Stimulated activated CD4-positive, alpha-beta T cell treated with anti-CD3 and anti-CD28 coated beads, Interleukin-4, amount 100 ng/mL, for 24 hours (primary cell): ENCODE measurements around the gene TBCD.
"Not testable (repeated sequence)": the region's sequence is repeated elsewhere in the genome, so short reads cannot be mapped to it uniquely, and the experiment has no call there.

Source experiments
- DNase-seq: peaks from one replicate; pipeline ENCODE4 v3.0.0-alpha.2; 2020

The TBCD gene

DNA sequence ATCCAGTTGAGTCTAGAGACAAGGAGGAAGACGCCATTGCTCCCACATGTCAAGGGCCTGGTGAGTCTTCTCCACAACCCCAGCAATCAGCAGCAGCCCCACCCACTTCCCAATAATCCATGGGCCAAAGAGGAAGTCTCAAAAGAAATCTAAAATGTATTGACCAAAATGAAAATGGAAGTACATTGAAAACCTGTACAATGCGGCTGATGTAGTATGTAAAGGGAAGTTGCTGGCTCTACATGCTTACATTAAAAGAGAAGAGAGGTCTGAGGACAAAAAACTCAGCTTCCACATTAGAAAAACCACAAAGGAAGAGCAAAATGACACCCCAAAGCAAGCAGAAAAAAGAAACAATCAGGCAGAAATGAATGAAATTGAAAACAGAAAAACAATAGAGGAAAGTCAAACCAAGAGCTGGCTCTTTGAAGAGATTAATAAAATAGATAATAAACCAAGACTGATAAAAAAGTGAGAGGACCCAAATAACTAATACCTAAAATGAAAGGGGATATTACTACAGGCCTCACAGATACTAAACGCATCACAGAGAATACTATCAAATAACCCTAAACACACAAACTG lies 227.0 kb downstream of the TBCD start:
- no peak for DNase-seq

DNA sequence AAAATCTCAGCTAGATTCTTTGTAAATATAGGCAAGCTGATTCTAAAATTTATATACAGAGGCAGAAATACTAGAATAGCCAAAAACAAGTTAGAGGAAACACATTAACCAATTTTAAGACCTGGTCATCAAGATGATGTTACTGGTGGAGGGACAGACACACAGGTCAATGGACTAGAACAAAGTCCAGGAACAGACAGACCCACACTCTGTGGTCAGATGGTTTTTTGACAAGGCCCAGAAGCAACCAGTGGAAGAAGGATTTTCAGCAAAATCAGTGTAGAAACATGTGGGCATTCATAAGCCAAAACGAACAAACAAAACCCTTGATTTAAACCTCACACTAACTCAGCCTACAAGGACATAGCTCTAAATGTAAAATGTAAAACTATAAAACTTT lies 227.9 kb downstream of the TBCD start:
- no peak for DNase-seq

DNA sequence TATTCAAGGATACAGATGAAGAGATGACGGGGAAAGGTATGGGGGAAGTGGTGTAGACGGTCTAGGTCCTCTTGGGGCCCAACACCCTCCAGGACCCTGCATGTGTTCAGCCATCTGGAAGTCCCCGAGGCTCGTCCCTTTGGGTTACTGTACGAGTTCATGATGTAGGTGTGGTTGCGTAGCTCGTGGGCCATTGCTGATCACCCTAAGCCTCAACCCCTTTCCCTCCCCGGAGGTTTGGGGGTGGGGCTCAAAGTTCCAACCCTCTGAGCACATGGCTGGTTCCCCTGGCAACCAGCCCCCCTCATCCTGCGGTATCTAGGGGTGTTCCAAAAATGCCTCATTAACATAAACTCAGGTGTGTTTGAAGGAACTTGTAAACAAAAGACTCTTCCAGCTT lies 228.8 kb downstream of the TBCD start:
- DNase-seq, result no peak

DNA sequence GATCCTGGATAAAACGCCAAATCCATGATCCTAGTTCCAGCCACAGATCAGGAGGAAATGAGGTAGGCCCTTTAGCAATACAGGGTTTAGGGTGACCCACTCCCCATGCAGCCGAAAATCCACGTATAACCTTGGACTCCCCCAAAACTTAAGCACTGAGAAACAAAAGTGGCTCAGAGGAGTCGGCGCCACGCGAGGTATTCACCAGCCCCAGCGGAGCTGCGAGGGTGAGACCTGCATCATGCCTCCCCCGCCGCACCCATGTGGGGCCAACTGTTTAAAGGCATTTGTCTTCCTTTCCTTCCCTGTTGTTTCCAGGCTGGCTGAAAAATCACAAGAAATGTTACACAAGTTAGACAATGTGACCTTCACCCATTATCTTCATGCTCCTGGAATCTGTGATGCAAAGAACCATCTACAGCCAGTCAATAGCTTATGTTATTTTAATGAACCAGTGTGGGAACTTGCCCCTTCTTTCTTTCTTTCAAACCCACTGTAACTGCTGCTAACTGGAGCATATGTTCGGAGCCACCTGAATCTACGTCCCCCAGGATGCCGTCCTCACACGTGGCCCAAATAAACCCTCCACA lies 229.4 kb downstream of the TBCD start:
- no peak for DNase-seq

DNA sequence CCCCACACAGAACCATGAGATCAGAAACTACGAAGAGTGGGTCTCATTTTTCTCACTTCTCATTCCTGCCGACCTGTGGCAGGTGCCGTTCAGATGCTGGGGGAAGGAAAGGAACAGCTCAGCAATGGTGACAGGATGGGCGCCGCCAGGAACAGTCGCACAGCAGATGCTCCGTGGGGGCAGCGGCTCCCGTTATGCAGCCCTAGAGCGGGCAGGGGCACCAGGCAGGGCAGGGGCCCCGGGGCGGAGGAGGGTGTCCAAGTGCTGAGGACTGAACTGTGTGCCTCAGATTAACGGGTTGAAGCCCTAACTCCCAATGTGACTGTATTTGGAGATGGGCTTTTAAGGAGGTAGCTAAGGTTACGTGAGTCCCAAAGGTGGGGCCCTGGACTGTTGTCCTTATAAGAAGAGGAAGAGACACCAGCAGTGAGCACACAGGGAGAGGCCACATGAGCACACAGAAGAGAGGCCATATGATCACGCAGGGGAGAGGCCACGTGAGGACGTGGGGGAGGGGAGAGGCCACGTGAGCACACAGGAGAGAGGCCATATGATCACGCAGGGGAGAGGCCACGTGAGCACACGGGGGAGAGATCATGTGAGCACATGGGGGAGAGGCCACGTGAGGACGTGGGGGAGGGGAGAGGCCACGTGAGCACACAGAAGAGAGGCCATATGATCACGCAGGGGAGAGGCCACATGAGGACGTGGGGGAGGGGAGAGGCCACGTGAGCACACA lies 231.8 kb downstream of the TBCD start:
- no peak for DNase-seq

DNA sequence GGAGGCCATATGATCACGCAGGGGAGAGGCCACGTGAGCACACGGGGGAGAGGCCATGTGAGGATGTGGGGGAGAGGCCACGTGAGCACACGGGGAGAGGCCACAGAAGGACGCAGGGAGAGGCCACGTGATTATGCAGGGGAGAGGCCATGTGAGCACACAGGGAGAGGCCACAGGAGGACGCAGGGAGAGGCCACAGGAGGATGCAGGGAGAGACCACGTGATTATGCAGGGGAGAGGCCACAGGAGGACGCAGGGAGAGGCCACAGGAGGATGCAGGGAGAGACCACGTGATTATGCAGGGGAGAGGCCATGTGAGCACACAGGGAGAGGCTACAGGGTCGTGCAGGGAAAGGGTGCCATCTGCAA lies 232.4 kb downstream of the TBCD start:
- DNase-seq, result not testable (repeated sequence)

DNA sequence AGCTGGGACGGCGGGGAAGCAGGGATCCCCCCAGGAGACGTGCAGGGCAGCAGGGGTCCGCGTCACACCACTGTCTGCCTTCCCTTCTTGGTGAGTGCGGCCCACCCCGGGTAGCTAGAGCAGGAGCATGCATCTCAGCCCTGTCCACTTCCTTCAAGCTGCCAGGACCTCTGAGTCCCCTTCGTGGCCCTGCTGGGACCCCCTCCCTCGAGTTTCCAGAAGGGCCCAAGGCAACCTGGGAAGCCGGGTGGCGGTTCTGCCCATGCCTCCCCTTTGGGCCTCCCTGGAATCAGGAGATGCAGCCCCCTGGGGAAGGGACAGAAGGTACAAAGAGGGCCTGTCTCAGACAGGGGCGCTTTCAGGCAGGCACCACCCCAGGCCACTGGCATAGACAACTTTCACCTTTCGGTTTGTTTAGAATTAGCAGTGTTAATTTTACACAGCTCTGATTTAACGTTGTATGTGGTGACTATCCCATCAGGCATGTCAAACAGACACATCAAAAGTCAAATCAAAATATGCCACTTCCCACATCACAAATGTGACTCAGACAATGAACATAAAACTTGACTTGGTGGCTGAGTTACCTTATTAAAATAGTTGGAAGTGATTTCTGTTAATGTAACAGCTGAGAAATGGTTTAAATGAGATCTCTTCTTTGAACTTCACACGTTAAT lies 233.0 kb downstream of the TBCD start:
- DNase-seq, result no peak

DNA sequence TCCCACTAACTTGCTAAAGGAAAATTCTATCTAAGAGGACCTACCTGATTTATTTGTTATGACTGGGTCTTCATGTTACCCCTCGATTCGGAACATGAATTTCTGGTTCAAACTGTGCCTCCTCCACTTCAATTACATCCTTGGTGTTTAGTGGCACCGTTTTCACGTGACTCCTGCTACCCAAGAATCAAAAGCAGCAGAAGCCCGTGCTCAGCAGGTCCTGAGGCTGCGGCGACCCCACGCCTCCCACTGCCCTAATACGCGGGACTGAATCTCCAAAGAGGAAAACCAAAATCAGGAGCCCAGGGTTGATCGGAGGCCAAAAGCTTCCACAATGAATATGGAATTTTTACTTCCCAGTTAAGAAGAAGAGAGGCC lies 233.6 kb downstream of the TBCD start:
- no peak for DNase-seq

DNA sequence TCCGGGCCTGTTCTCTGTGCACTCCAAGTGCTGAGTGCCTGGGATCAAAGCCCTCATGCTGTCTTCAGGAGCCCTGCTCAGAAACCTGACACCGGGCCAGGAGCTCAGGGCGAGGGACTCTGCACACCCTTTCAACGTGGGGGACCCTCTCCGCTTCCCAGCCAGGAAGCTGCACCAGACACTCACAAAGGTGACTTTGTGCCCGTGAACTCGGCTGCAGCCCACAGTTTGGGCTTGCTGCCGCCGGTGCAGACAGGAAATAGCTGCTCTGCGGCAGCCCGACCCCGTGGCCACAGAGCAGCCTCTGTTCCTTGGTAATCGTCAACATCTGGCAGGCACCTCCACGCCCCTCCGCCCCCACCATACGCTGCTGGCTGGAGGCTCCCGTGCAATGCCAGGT lies 234.1 kb downstream of the TBCD start:
- DNase-seq, result peak; percentile 45

DNA sequence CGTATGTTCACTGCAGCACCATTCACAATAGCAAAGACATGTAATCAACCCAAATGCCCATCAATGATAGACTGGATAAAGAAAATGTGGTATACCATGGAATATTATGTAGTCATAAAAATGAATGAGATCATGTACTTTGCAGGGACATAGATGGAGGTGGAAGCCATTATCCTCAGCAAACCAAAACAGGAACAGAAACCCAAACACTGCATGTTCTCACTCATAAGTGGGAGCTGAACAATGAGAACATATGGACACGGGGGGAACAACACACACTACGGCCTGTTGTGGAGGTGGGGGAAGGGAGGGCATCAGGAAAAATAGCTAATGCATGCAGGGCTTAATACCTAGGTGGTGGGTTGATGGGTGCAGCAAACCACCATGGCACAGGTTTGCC lies 237.2 kb downstream of the TBCD start:
- not testable (repeated sequence) for DNase-seq

DNA sequence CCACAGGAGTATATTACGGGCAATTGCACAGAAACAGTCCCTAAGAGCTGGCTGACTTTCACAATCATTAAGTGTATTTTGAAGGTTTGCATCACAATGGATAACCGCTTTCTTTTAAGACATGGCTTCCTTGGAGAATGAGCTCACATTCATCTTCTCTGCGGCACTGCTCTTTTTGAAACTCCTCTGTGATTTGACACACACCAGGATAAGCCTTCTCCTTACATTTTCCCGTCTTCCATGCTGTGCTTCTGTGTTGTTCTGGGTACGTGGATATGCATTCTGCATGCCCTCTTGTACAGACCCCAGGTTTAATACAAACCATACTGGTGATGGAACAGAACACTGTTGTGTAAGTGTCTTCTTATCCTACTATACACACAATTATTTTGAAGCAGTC lies 238.0 kb downstream of the TBCD start:
- no peak for DNase-seq

DNA sequence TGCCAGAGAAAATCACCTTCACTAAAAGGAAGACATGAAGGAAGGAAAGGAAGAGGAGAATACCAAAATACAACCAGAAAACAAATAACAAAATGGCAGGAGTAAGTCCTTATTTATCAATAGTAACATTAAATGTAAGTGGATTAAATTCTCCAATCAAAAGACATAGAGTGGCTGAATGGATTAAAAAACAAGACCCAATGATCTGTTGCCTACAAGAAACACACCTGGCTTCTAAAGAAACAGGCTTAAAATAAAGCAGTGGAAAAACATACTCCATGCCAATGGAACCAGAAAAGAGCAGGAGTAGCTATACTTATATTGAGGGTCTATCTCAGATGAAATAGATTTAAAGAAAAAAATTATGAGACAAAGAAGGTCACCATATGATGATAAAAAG lies 241.1 kb downstream of the TBCD start:
- DNase-seq, result no peak
